Measurements from ENCODE around the gene GRN. TPM values are rescaled to one million over a fixed set of nuclear protein-coding genes. Genes with fewer than 3 reads are reported as not detected.

The GRN gene
- total RNA-seq, 2 experiments from 2014 or later = 61.1 to 70.5 TPM

- ChIA-PET CTCF (no interaction called here), POLR2A (interaction anchor here (0.6 kb wide), 1 partner anchor 1049 kb away, joined by 3 read pairs; no protein-coding TSS in a partner anchor)
- H3K27ac Mint-ChIP-seq = no peak overlapping the region
- peak overlapping the region; percentile 31 for H3K4me3 Mint-ChIP-seq
- no peak for DNase-seq
- peaks cover 19% of the 10 kb centered on the region for H3K4me1 Mint-ChIP-seq
- H3K9me3 Mint-ChIP-seq = no peaks in the 10 kb centered on the region
- H3K36me3 Mint-ChIP-seq (ENCODE audit: low read depth) = no peaks in the 10 kb centered on the region
- peaks cover 49% of the 10 kb centered on the region for H3K27me3 Mint-ChIP-seq
These were observed 31.1 kb upstream of the GRN start for GRCh38 chr17:44314031-44314430.

- peaks cover 49% of the 10 kb centered on the region for H3K27me3 Mint-ChIP-seq
- no peak overlapping the region for H3K27ac Mint-ChIP-seq
- H3K4me1 Mint-ChIP-seq = peaks cover 17% of the 10 kb centered on the region
- ChIA-PET POLR2A (interaction anchor here (0.6 kb wide), 1 partner anchor 1049 kb away, joined by 3 read pairs; no protein-coding TSS in a partner anchor), CTCF (no interaction called here)
- H3K36me3 Mint-ChIP-seq (ENCODE audit: low read depth) = peaks cover 3% of the 10 kb centered on the region
- no peak for DNase-seq
- no peaks in the 10 kb centered on the region for H3K9me3 Mint-ChIP-seq
- peak overlapping the region; percentile 31 for H3K4me3 Mint-ChIP-seq
These were observed 30.6 kb upstream of the GRN start for GRCh38 chr17:44314524-44314868.

GRCh38 chr17:44314869-44315661 lies 30.0 kb upstream of the GRN start:
- ChIA-PET POLR2A (interaction anchor here (0.5 to 0.6 kb wide), 2 partner anchors 94 to 1048 kb away, joined by 3 read pairs; no protein-coding TSS in a partner anchor), CTCF (interaction anchor here (1.0 to 1.8 kb wide), 2 partner anchors 12 to 91 kb away, joined by 3 to 4 read pairs; no protein-coding TSS in a partner anchor)

GRCh38 chr17:44315760-44316731 lies 29.1 kb upstream of the GRN start:
- DNase-seq = no peak
- ChIA-PET POLR2A (interaction anchor here (0.5 to 1.1 kb wide), 4 partner anchors 14 to 525 kb away, joined by 3 to 4 read pairs (median 3); no protein-coding TSS in a partner anchor), CTCF (interaction anchor here (0.8 to 1.8 kb wide), 6 partner anchors 9 to 145 kb away, joined by 3 to 7 read pairs (median 4); partner anchors contain the start of gene SLC25A39)
- H3K9me3 Mint-ChIP-seq = no peaks in the 10 kb centered on the region
- H3K4me1 Mint-ChIP-seq = peaks cover 13% of the 10 kb centered on the region
- H3K27me3 Mint-ChIP-seq = peaks cover 42% of the 10 kb centered on the region
- H3K4me3 Mint-ChIP-seq = peak overlapping the region; percentile 49
- no peak overlapping the region for H3K27ac Mint-ChIP-seq
- peaks cover 5% of the 10 kb centered on the region for H3K36me3 Mint-ChIP-seq (ENCODE audit: low read depth)

More at GRCh38 chr17:44314869-44315661, 30.0 kb upstream of the GRN start:
- Mint-ChIP-seq H3K36me3 (ENCODE audit: low read depth) (peaks cover 5% of the 10 kb centered on the region), H3K27ac (no peak overlapping the region), H3K4me1 (peaks cover 13% of the 10 kb centered on the region), H3K9me3 (no peaks in the 10 kb centered on the region), H3K27me3 (peaks cover 44% of the 10 kb centered on the region), H3K4me3 (peak overlapping the region; percentile 49)
- DNase-seq = peak; percentile 40

GRCh38 chr17:44317545-44317944 lies 27.6 kb upstream of the GRN start:
- CTCF ChIA-PET = interaction anchor here (0.7 to 1.2 kb wide), 3 partner anchors 10 to 108 kb away, joined by 3 to 4 read pairs (median 3); no protein-coding TSS in a partner anchor
- peaks cover 9% of the 10 kb centered on the region for H3K36me3 Mint-ChIP-seq (ENCODE audit: low read depth)
- H3K4me1 Mint-ChIP-seq = peaks cover 18% of the 10 kb centered on the region
- no peak overlapping the region for H3K4me3 Mint-ChIP-seq
- POLR2A ChIA-PET = no interaction called here
- no peaks in the 10 kb centered on the region for H3K9me3 Mint-ChIP-seq
- H3K27ac Mint-ChIP-seq = no peak overlapping the region
- peaks cover 38% of the 10 kb centered on the region for H3K27me3 Mint-ChIP-seq
- DNase-seq = no peak

- H3K9me3 Mint-ChIP-seq = no peaks in the 10 kb centered on the region
- H3K4me3 Mint-ChIP-seq = no peak overlapping the region
- H3K36me3 Mint-ChIP-seq (ENCODE audit: low read depth) = peaks cover 10% of the 10 kb centered on the region
- peaks cover 35% of the 10 kb centered on the region for H3K27me3 Mint-ChIP-seq
- ChIA-PET CTCF (interaction anchor here (0.6 to 1.2 kb wide), 5 partner anchors 9 to 108 kb away, joined by 3 to 4 read pairs (median 3); no protein-coding TSS in a partner anchor), POLR2A (no interaction called here)
- DNase-seq = no peak
- H3K27ac Mint-ChIP-seq = no peak overlapping the region
- H3K4me1 Mint-ChIP-seq = peaks cover 19% of the 10 kb centered on the region
These were observed 26.8 kb upstream of the GRN start for GRCh38 chr17:44318077-44318892.

- Mint-ChIP-seq H3K27ac (no peak overlapping the region), H3K4me3 (no peak overlapping the region), H3K4me1 (peaks cover 25% of the 10 kb centered on the region), H3K36me3 (ENCODE audit: low read depth) (peaks cover 13% of the 10 kb centered on the region), H3K27me3 (peaks cover 24% of the 10 kb centered on the region), H3K9me3 (no peaks in the 10 kb centered on the region)
- DNase-seq = no peak
- ChIA-PET CTCF (interaction anchor here (1.5 to 2.0 kb wide), 3 partner anchors 9 to 110 kb away, joined by 4 to 9 read pairs (median 7); no protein-coding TSS in a partner anchor), POLR2A (interaction anchor here (0.5 kb wide), 1 partner anchor 21 kb away, joined by 3 read pairs; no protein-coding TSS in a partner anchor)
These were observed 25.0 kb upstream of the GRN start for GRCh38 chr17:44320066-44320465.

- ChIA-PET CTCF (interaction anchor here (1.2 to 2.1 kb wide), 4 partner anchors 11 to 111 kb away, joined by 3 to 9 read pairs (median 7); partner anchors contain the start of gene FAM171A2), POLR2A (no interaction called here)
- Mint-ChIP-seq H3K9me3 (no peaks in the 10 kb centered on the region), H3K36me3 (ENCODE audit: low read depth) (peaks cover 13% of the 10 kb centered on the region), H3K4me3 (no peak overlapping the region), H3K27me3 (peaks cover 12% of the 10 kb centered on the region), H3K27ac (peak overlapping the region; percentile 54), H3K4me1 (peaks cover 14% of the 10 kb centered on the region)
- no peak for DNase-seq
These were observed 23.6 kb upstream of the GRN start for GRCh38 chr17:44321246-44322120.

GRCh38 chr17:44322236-44322895 lies 22.7 kb upstream of the GRN start:
- ChIA-PET POLR2A (no interaction called here), CTCF (interaction anchor here (1.2 to 2.1 kb wide), 2 partner anchors 41 to 112 kb away, joined by 3 to 7 read pairs; partner anchors contain the start of gene FAM171A2)
- peaks cover 13% of the 10 kb centered on the region for H3K36me3 Mint-ChIP-seq (ENCODE audit: low read depth)

GRCh38 chr17:44323359-44324091 lies 21.6 kb upstream of the GRN start:
- no peaks in the 10 kb centered on the region for H3K9me3 Mint-ChIP-seq
- ChIA-PET POLR2A (interaction anchor here (1.1 kb wide), 1 partner anchor 120 kb away, joined by 3 read pairs; no protein-coding TSS in a partner anchor), CTCF (interaction anchor here (2.1 kb wide), 1 partner anchor 113 kb away, joined by 7 read pairs; no protein-coding TSS in a partner anchor)
- peak overlapping the region; percentile 83 for H3K4me3 Mint-ChIP-seq
- peak overlapping the region; percentile 71 for H3K27ac Mint-ChIP-seq
- H3K27me3 Mint-ChIP-seq = no peaks in the 10 kb centered on the region
- H3K4me1 Mint-ChIP-seq = peaks cover 25% of the 10 kb centered on the region
- peak; percentile 6 for DNase-seq
- peaks cover 13% of the 10 kb centered on the region for H3K36me3 Mint-ChIP-seq (ENCODE audit: low read depth)

More at GRCh38 chr17:44322236-44322895, 22.7 kb upstream of the GRN start:
- peak overlapping the region; percentile 36 for H3K27ac Mint-ChIP-seq
- DNase-seq = no peak
- H3K27me3 Mint-ChIP-seq = peaks cover 3% of the 10 kb centered on the region
- peak overlapping the region; percentile 51 for H3K4me3 Mint-ChIP-seq
- H3K4me1 Mint-ChIP-seq = peaks cover 18% of the 10 kb centered on the region
- H3K9me3 Mint-ChIP-seq = no peaks in the 10 kb centered on the region
